ENCODE data around the gene TSC22D4. TPM values are rescaled to one million over a fixed set of nuclear protein-coding genes. Genes with fewer than 3 reads are reported as not detected.

Gene TSC22D4
- total and polyA plus RNA-seq, 2 donors (not counting 3 experiments of a cell fraction or from before 2014, with no cell fraction given) = 40.1 to 84.4 TPM

GRCh38 chr7:100466653-100467605 lies 12.1 kb downstream of the TSC22D4 start:
- TF ChIP-seq POLR2A (IDR thresholded peaks at IDR 0.05; ENCODE audit: low read depth, low read length) = no peak
- no peak for TF ChIP-seq FOS (IDR thresholded peaks at IDR 0.05; ENCODE audit: borderline replicate concordance, insufficient read depth, low read length)
- no peak for TF ChIP-seq MAX (IDR thresholded peaks at IDR 0.05; ENCODE audit: insufficient read depth, insufficient read length)
- TF ChIP-seq MYC (IDR thresholded peaks at IDR 0.05; ENCODE audit: low read depth, low read length) = no peak
- no peak for TF ChIP-seq JUN (IDR thresholded peaks at IDR 0.05; ENCODE audit: borderline replicate concordance, insufficient read depth, insufficient read length, low read depth)
- no peak for TF ChIP-seq CTCF (IDR thresholded peaks at IDR 0.05; ENCODE audit: extremely low read depth in 1 of 2, insufficient read depth in 1 of 2, low read depth in 1 of 2, low read length in 2 of 2)
- TF ChIP-seq GATA2 (IDR thresholded peaks at IDR 0.05; ENCODE audit: insufficient read depth, insufficient read length, low read depth, low read length) = no peak
- no peak for TF ChIP-seq EZH2 (IDR thresholded peaks at IDR 0.05; ENCODE audit: borderline replicate concordance, low read depth, low read length, severe bottlenecking)
- TF ChIP-seq POLR2AphosphoS5 (IDR thresholded peaks at IDR 0.05; ENCODE audit: insufficient read depth, low read depth, low read length) = no peak
- Histone ChIP-seq H3K79me2 (ENCODE audit: control insufficient read depth, insufficient read depth, low read length) (peaks cover 1% of the 10 kb centered on the region), H2AFZ (ENCODE audit: low read depth, low read length) (no peak overlapping the region), H3K4me1 (ENCODE audit: control insufficient read depth, extremely low read depth, insufficient read depth, low read length) (peaks cover 12% of the 10 kb centered on the region), H3K36me3 (ENCODE audit: control insufficient read depth in 2 of 2, extremely low read depth in 1 of 2, insufficient read depth in 2 of 2, low read length in 2 of 2) (peaks cover 0 to 20% of the 10 kb centered on the region in 2 experiments), H3K27me3 (ENCODE audit: control insufficient read depth in 2 of 2, insufficient read depth in 2 of 2, low read length in 2 of 2) (no peaks in the 10 kb centered on the region), H3K9ac (replicated peaks; ENCODE audit: extremely low read depth, insufficient read depth, low read length) (no peak overlapping the region), H4K20me1 (replicated peaks; ENCODE audit: control insufficient read depth, extremely low read depth, insufficient read depth, low read length) (no peaks in the 10 kb centered on the region), H3K9me1 (replicated peaks; ENCODE audit: control insufficient read depth, extremely low read depth, insufficient read depth, low read length) (no peaks in the 10 kb centered on the region), H3K4me2 (ENCODE audit: insufficient read depth, low read length) (no peak overlapping the region), H3K27ac (ENCODE audit: insufficient read depth, low read depth, low read length) (no peak overlapping the region), H3K9me3 (replicated peaks; ENCODE audit: control insufficient read depth, insufficient read depth, low read length) (no peaks in the 10 kb centered on the region), H3K4me3 (replicated peaks in 1 of 3; ENCODE audit: insufficient read depth in 1 of 3, low read depth in 1 of 3, low read length in 3 of 3) (no peak overlapping the region)
- FAIRE-seq (no peak), DNase-seq (ENCODE audit: low read depth, low spot score) (no peak)
- ChIA-PET CTCF (interaction anchor here (1.6 kb wide), 1 partner anchor 122 kb away, joined by 3 read pairs; no protein-coding TSS in a partner anchor), POLR2A (interaction anchor here (0.9 kb wide), 1 partner anchor 119 kb away, joined by 3 read pairs; the partner anchor contains the start of genes FBXO24 and LRCH4)
- BruUV-seq (replicated peaks) = no TSS peak
- intact Hi-C loops (cut with micrococcal nuclease) (loop anchor here (1.0 to 5.0 kb wide), 3 partner anchors 119 to 225 kb away; partner anchors contain the start of genes FBXO24, GIGYF1 and LRCH4), dilution Hi-C loops (cut with MboI; ENCODE audit: extremely low pct_ligation_motif_present, low sequenced_read_pairs) (no loop called here)
